ENCODE data around the gene RILPL2.
A peak's percentile ranks its signal among the peaks of the same experiment; 100 is the strongest.

- TF ChIP-seq POLR2A (IDR thresholded peaks at IDR 0.05): peak in 1 of 4 donors; percentile 26
- TF ChIP-seq CTCF (IDR thresholded peaks at IDR 0.05): no peak
Measured at GRCh38 chr12:123388177-123388950, 48.1 kb downstream of the RILPL2 start.
